ELR (cell line): Measurements from ENCODE around the gene PWWP3B.
"Not testable (repeated sequence)": the region's sequence is repeated elsewhere in the genome, so short reads cannot be mapped to it uniquely, and the experiment has no call there.

Source experiments
- DNase-seq: peaks from one replicate; pipeline ENCODE4 v3.0.0-alpha.2; 2015; ENCODE audit warnings: low read depth

The PWWP3B gene

GRCh38 chrX:106168107-106168506 is at the start of gene PWWP3B:
Gene PWWP3B (plus strand): TSS chrX:106168305. CDS start chrX:106205433, 37,128 bp downstream.
- no peak for DNase-seq

DNA sequence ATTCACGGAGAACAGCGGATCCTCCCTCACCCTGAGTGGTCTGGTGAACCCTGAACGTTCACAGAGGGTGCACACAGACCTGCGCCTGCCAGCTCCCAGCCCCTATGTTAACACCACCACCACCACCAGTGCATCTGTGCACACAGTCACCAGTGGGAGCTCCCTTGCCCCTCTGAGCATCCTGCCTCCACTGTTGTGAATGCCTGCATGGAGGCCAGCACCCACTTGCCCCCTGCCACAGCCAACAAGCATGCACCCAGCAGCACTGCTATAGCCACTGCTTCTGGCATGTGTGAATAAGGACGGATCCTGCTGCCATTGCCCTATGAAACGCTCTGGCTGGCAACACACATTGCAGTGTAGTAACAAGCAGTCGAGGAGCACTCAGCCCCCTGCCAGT is 29.1 kb upstream of the PWWP3B start:
- no peak for DNase-seq

DNA sequence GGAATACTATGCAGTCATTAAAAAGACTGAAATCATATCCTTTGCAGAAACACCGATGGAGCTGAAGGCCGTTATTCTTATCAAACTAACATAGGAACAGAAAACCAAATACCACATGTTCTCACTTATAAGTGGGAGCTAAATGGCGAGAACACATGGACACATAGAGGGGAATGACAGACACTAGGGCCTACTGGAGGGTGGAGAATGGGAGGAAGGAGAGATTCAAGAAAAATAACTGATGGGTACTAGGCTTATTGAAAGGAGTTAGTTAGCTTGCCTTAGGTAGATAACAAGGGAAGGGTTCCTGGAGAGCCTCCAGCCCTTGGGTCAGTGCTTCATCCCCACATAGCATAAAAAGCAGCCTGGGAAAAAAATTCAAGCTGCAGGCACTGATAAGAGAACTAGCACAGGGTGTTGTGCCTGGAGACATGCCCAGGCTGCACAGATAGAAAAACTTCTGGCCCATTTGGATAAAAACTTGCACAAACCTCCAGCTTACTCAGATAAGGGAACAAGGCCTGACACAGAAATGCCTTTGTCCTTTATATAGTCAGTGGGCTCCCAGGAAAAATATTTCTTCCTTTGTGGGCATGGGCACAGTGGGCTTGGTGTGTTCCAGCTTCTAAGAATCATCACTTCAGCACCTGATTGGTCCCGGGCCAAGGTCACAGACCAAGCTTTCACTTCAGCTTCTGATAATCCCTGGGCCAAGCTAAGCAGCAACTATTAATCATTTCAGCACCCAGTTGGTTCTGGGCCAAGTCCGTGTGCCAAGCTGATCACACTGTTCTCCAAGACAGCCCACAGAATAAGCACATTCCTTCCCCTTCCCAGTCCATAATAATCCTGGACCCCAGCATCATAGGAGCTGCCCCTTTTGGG is 23.1 kb upstream of the PWWP3B start:
- DNase-seq, result no peak

DNA sequence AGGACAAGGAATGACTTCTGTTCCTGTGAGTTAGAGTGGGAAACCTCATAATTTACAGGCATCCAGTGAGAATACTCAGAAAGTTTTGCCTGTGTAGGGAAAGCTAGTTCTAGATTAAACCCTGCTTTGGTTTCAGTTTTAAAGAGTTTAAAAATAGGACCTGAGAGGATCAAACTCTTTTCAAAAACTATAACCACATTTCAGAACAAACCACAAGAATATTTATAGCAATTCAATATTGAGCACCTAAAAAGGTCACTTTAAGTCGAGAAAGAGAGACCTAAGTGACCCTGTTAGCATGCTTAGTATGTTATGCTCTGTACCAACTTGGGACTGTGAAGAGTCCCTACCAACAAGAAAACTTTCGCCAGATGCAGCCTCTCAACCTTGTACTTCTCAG is 17.4 kb upstream of the PWWP3B start:
- no peak for DNase-seq

DNA sequence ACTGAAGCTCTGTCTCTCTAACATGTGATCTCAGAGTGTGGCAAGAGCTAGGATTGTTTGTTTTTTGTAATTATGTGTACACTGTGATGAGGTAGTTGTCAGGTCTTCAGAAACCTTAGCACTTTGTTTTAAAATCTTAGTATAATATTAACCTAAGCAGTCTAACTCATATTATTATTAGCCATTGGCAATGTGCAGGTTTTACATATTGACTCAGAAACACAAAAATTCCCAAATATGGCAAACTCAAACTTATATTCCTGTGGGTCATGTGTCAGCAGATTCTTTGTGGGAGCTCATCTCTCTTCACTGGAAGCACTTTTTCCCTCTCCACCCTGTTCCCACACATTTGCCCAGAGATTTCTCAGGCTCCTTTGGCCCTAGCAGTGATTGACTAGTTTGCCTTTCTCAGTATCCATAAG is 8.2 kb upstream of the PWWP3B start:
- no peak for DNase-seq

- DNase-seq, result no peak
Measured at GRCh38 chrX:106170318-106170717, 2.2 kb downstream of the PWWP3B start.

DNA sequence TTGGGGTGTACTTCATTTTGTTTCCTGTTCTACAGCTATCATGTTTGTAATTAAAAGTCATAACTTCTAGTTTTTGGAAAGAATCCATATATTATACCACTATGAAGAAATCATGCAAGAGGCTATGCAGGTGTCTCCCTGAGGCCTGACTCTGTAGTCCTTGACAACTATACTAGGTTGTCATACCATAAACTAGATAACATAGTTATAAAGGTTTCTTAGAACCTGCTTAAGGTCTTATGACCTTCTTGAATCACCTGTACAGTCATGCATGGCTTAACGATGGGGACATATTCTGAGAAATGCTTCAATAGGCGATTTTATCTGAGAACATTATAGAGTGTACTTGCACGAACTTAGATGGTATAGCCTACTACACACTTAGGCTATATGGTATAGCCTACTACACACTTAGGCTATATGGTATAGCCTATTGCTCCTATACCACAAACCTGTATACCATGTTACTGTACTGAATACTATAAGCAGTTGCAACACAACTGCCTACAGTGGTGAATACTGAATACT is 3.3 kb downstream of the PWWP3B start:
- DNase-seq, result no peak

DNA sequence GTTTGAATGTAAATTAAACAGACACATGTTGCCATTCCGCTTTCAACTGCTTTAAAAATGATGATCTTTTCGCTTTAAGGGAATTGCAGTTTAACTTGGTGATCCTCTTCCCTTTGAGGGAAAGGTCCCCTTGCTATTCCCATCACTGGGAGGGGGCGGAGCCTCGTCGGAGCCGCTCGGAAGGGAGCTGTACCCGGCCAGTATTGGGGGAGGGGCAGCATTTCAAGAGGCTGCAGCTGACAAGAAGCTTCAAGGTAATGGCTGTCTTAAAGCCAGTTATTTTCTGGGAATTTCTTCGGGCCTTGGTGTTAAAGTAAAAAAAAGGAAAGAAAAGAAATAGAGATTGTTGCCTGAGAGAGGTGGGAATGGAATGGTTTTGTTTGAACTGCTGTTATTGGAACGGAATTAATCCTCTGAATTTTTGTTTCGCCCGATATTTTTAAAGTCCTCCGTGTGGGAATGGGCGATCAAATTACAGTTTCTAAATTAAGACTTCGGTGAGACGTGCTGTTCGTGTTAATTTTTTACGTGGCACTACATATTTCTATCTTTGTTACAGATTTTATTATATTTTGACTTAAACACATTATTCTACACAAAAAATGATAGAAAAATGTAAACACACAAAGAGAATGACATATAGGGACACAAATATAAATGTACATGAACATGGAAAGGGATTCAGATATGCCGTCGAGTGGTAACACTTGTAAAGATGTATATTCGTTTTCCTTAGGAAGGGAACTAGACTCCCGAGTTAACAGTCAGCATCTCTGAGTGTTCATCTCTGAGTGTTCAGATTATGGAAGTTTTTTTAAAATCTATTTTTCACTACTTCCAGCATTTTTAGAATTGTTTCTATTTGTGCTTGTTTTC is 9.2 kb downstream of the PWWP3B start:
- no peak for DNase-seq

DNA sequence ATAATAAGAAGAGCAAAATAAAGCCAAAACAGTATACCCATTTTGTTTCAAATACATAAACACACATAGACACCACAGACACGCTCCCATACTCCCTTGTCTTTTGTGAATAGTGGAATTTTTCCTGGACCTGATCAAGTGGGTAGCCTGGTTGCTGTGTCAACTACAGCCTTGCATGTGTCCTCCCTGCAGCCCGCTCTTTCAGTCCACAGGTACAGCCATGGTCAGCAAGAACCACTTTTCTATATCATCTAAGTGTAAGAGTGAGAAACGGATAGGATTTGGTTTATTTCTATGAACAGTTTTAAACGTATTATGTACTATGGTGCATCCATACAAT is 9.8 kb downstream of the PWWP3B start:
- no peak for DNase-seq

GRCh38 chrX:106178826-106179225 is 10.7 kb downstream of the PWWP3B start:
- DNase-seq, result no peak

DNA sequence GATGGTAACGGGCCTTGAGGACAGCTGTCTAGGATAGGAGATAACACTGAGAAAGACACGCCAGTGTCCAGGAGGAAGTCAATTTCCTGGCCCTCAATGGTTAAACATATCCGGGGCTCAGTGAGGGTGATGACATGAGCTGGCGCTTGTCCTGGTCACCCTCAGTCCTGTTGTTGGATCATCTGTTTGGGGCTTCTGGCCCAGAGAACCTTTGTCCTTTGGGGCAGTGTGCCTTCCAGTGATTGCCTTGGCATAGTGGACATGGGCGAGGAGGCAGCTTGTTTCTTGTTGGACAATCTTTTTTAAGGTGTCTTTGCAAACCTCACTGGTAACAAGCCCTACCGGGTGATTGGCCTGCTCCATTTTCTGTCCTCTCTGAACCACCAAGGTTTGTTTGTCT is 15.6 kb downstream of the PWWP3B start:
- DNase-seq, result not testable (repeated sequence)

DNA sequence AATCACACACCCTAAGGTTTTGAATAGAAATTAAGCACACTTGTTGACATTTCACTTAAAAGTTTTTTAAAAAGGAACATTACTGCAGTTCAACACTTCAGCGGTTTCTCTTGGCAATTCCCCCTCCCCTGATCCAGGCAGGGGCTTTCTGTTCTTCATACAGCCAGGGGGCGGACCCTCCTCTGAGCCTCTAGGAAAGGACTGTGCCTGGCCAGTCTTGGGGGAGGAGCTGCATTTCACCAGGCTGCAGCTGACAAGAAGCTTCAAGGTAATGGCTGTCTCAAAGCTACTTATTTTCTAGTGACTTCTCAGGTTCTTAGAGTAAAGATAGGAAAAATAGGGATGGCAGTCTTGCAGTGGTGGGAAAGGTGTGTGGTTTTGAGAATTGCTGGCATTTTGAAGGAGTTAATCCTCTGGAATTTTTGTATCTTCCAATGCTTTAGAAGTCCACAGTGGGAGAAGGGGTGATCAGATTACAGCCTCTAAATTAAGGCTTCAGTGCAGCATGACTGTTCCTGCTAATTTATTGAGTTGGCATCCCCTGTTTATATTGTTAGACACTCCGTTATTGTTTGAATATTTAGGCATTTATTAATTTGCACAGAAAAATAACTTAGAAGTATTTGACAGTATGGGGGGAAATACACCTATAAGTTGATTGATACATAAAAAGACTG is 33.5 kb downstream of the PWWP3B start:
- DNase-seq, result no peak

DNA sequence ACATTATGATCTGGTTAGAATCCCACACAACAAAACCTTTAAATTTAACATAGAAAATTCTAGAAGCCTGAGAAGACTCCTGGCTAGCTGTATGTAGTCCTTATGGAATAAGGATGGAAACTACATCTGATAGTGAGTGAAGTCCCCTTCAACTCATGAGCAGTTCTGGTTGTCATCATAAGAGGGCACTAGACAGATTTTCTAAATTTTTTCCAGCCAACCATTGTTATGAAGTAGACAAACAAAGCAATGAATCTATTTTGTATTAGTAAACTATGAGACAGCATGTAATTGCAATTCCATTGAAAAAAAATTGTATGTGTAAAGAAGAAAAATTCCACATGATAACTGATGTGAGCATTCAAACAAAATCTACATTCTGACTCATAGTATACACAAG is 35.2 kb downstream of the PWWP3B start:
- DNase-seq, result no peak

GRCh38 chrX:106208154-106208553 is 40.0 kb downstream of the PWWP3B start:
- no peak for DNase-seq
